Activated CD4-positive, CD25-positive, alpha-beta regulatory T cell treated with anti-CD3 and anti-CD28 coated beads, Interleukin-2, amount 50 U/mL, for 72 hours (primary cell): ENCODE results near the gene RAB11FIP4.

Experiments
- DNase-seq: peaks from one replicate; pipeline ENCODE4 v3.0.0; 2021

Gene RAB11FIP4

GRCh38 chr17:31466096-31466760, 74.8 kb downstream of the RAB11FIP4 start:
- no peak for DNase-seq

- DNase-seq, result no peak
Observed at GRCh38 chr17:31467502-31468256, 76.2 kb downstream of the RAB11FIP4 start.

GRCh38 chr17:31469959-31470358, 78.5 kb downstream of the RAB11FIP4 start:
- DNase-seq, result no peak

- DNase-seq, result no peak
Observed at GRCh38 chr17:31470592-31470991, 79.1 kb downstream of the RAB11FIP4 start.

- no peak for DNase-seq
Observed at GRCh38 chr17:31472137-31472536, 80.7 kb downstream of the RAB11FIP4 start.

DNA sequence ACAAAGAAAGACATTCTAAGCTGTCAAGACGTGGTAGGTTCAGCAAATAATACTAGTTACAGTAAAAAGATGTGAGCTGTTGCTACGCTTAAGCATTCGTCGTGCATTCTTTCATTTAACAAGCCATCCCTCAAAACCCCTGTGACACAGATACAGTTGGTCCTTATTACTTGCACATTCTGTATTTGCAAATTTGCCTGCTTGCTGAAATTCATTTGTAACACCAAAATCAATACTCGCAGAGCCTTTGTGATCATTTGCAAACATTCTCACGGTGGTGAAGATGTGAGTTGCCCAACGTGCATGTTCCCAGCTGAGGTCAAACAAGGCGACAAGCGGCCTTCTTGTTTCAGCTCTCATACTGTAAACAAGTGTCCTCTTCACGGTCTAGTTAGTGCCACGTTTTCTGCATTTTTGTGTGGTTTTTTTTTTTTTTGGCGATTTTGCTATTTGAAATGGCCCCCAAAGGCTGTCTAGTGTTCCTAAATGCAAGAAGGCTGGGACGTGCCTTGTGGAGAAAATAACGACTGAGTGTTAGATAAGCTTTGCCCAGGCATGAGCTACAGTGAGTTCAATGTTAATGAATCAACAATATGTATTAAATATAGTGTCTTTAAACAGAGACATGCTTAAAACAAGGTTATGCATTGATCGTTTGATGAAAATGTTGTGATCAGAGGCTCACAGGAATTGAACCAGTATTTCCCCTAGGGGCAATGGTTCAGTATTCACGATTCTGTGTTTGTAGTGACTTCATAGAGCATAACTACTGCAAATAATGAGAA, 84.1 kb downstream of the RAB11FIP4 start:
- no peak for DNase-seq

- no peak for DNase-seq
Observed at GRCh38 chr17:31476525-31477416, 85.3 kb downstream of the RAB11FIP4 start.

- no peak for DNase-seq
Observed at GRCh38 chr17:31477417-31478055, 86.1 kb downstream of the RAB11FIP4 start.

GRCh38 chr17:31479062-31479408, 87.6 kb downstream of the RAB11FIP4 start:
- no peak for DNase-seq

GRCh38 chr17:31479524-31479923, 88.0 kb downstream of the RAB11FIP4 start:
- DNase-seq, result no peak

DNA sequence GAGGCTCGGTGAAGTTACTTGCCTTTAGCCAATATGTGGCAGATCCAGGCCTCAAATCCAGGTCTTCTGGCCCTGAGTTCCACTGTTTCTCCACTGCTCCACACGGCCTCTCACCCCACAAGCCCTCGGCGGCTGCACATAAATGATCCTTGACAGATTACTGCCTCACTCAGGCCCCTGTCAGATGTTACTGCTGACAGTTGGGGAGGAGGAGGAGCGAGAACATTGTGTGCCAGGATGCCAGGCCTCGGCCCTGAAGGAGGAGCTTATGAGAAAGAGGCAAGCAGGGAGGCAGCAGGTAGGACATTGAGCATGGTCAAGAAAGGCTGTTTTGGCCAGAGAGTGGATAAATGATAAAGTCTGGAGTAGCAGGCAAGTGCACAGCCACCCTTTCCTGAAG, 88.6 kb downstream of the RAB11FIP4 start:
- no peak for DNase-seq

- DNase-seq, result no peak
Observed at GRCh38 chr17:31480904-31481782, 89.7 kb downstream of the RAB11FIP4 start.

DNA sequence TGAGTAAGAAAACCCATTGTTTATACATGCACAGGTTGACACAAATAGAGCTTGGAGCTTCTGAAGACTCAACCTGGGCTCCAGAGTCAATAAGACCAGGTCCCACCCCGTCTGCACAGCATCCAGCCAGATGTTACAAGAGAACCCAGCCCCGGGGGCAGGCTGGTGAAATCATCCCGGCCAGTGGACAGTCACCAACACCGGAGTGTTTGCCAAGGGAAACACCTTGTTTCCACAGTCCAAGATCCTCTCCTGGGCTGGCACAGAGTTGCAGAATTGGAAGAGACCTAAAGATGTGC, 90.3 kb downstream of the RAB11FIP4 start:
- no peak for DNase-seq

GRCh38 chr17:31484821-31485220, 93.3 kb downstream of the RAB11FIP4 start:
- DNase-seq, result no peak

- DNase-seq, result no peak
Observed at GRCh38 chr17:31486351-31487062, 95.0 kb downstream of the RAB11FIP4 start.

DNA sequence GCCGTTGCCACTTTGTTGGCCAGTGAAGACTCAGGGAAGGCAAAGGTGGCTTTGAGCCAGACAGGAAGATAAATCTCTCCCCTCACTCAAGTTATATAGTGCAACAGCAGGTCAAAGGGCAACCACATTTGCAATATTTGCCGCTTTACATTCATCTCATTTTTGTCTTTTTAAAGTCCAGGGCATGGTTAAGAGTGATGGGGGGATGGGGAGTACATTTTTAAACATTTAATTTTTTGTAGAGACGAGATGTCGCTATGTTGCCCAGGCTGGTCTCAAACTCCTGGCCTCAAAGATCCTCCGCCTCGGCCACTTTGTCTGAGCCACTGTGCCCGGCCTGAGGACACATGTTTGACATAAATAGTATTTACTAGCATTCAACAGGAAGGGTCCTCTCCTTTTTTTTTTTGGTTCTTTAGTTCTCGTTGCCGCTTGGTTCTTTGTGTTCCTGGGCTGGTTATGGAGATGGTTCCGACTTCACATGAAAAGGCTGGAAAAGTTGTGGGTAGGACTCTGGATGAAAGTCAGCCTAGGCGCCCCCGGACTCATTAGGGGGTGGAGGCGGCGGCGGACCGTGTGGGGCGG, 95.7 kb downstream of the RAB11FIP4 start:
- no peak for DNase-seq

- peak; percentile 89 for DNase-seq
Observed at GRCh38 chr17:31487648-31488263, 96.3 kb downstream of the RAB11FIP4 start.

DNA sequence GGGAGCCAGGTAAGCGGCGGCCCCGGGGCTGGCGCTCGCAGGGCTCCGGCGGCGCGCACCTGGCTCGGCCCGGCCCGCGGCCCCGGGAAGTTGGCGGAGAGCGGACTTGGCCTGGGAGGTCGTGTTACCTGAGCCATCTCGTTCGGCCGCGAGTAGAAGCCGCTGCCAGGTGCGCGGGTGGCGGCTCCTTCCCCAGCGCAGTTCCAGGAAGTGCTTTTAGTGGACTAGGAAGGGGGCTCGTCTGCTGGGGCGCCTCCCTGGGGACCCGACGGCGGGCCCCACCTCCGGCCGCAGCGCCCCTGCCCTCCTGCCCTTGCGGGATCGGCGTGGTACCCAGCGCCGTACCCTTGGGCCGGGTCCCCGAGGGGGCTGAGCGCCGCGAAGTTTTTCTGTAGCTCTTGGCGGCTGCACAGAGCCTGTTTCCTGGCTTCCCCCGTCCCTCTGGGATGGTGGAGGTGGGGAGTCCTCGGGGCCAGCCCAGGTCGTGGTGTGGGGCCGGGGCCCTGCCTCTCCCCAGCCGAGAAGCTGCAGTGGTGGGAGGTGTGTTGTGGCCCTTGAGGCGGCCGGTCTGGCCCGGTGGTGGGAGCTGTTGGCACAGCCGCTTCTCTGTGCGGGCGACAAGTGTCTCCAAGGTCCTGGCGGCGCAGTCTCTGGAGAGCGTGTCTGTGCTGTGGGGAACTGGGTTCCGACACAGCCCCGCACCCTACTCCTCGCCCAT, 96.9 kb downstream of the RAB11FIP4 start:
- peak; percentile 46 for DNase-seq

DNA sequence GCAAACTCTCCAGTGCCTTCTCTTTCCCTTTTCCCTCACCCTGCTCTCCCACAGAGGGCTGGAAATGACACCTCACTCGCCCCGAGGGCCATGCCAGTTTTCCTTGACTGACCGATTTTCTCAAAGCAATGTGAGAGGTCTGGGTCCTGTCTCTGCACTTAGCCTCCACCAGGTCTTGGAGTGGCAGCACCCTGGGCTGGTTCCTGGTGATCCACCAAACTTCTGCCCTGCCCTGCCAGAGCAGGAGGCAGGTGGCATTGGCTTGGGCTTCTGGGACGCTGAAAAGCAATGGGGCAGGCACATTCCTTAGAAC, 97.5 kb downstream of the RAB11FIP4 start:
- no peak for DNase-seq
